T-helper 22 cell (primary cell): ENCODE measurements around the gene METRNL.

Experiments used
- DNase-seq: peaks from one replicate; pipeline ENCODE4 v3.0.0-alpha.2; 2020; ENCODE audit warnings: low read depth

METRNL gene

DNA sequence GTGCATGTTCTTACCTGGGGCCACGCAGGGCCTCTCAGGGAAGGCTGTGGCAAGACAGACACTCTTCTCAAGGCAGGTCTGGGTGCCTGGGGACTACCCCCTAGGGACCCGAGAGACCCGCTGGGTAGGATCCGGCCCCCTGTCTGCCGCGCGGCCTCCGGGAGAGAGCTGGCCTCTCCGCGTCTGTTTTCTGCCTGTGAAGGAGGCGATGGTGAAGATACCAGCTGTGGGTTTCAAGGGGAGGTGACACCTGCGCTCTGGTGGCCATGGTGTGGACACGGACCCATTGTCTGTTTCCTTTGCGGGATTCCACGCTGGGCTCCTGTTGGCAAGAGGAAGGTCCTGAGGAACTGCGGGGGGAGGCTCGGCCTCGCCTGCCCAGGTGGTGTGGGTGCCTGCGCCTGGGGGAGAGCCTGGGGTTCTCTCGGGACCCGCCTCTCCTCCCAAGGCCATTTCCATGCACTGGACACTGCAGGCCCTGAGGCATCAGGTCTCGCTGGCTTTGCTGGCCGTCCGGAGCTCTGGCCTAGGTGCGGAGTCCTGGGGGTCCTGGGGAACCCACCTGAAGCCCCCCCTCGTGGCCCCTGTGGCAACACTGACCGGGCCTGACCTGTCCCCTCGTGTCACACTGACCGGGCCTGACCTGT lies 12.2 kb upstream of the METRNL start:
- DNase-seq = no peak

DNA sequence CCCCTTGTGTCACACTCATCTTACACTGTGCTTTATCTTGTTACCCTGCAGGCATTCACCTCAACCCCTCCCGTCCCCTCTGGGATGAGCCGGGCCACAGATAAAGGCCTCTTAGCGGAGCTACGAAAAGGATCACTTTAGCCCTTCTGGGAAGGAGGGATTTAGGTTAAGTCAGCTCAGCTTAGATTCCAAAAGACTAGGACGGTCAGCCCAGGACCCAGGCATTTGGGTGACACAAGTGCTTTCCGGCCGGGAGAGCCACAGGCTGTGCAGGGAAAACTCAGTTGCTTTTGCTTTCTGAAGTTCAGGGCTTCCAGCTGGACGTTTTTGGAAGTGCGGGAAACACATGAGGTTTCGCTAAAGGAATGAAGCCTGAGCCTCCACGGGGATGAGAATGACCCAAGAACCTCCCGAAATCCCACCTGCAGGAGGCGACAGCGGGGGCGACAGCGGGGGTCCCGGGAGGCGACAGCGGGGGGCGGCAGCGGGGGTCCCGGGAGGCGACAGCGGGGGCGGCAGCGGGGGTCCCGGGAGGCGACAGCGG lies 11.6 kb upstream of the METRNL start:
- DNase-seq = no peak

DNA sequence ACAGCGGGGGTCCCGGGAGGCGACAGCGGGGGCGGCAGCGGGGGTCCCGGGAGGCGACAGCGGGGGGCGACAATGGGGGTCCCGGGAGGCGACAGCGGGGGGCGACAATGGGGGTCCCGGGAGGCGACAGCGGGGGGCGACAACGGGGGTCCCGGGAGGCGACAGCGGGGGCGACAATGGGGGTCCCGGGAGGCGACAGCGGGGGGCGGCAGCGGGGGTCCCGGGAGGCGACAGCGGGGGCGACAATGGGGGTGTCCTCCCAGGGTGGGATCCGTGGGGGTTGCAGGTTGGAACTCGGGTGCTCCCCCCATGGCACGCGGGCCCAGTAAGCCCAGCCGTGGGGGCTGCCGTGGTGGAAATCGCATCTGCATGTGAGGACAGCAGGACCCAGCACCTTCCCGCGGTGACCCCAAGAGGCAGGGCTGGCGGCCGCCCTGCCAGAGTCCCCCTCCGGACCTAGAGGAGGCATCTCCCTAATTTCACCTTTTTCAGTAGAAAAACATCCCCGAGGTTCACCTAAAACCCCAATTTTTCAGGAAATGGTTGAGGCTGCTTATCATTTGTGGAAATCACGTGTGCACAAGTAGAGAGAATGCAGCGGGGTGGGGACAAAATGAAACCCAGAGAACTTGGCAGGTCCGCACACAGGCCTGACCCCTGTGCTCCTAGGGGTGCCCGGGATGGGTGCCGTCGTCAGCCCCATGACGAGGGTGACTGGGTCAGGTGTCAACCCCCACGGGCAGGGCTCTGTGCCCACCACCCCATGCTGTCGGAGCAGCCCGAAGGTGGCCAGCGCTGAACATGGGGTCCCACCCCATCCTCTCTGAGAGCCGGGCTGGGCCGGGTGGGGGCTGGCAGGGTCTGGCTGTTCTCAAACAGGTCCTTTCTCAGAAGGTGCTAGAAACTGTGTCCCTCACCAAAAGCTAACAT lies 10.5 kb upstream of the METRNL start:
- DNase-seq = no peak

DNA sequence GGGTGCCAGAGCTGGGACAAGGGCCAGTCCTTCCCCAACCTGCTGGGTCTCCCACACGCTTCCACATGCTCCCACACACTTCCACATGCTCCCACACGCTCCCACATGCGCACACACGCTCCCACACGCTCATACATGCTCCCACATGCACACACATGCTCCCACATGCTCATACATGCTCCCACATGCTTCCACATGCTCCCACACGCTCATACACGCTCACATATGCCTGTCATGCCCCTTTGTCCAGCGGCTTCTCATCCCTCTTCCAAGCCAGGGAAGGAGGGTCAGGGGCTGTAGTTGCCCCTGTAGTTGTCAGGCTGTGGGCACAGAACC lies 9.9 kb upstream of the METRNL start:
- DNase-seq = no peak

DNA sequence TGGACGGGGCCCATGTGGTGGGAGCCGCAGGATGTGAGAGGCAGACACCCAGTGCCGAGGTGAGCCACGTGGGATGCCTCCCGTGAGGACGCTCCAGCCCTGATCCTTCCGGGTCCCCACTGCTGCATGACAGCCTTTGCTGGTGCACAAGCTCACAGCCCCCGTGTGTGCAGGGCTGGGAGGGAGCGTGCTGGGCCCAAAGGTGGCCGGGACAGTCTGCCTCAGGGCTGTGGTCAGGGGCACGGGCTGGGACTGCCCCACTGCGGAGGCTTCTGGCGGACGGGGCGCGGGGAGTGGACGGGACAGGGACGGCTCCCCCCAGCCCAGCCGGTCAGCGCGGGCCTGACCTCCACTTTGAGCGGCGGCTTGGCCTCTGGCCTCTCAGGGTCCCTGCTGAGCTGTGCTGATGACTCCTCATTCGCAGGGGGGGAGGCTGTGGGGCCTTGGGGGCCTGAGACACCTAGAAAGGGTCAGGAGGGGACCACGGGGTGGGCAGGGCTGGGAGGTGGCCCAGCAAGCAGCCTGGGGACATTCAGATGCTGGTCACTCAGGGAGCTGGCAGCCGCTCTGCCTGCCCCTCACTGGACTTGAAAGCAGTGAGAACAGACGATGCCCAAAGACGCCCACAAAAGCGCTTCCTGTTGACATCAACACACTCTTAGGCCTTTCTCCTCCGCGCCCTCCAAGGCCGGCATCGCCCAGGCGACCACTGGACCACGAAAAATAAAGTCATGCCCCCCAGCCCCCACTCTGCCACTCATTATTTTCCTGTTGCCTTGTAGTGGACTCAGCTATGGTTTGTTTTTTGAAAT lies 9.3 kb upstream of the METRNL start:
- no peak for DNase-seq

DNA sequence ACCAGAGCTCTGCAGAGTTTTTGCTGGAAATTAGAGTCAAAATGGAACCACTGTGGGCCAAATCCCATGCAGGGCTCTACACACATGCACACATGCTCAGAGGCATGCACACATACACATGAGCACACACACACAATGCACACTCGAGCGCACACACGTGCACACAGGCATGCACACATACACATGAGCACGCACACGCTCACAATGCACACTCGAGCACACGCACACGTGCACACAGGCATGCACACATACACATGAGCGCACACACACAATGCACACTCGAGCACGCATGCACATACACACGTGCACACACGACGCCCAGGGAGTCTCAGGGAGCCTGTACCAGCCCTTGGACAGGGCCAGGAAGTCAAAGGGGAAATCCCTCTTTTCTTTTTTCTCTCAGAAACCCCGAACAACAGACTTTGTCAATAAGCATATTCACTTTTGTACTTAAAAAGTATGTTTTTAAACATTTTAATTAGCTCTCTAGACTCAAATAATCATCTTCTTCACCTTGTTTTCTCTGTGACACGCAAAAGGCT lies 8.5 kb upstream of the METRNL start:
- no peak for DNase-seq

DNA sequence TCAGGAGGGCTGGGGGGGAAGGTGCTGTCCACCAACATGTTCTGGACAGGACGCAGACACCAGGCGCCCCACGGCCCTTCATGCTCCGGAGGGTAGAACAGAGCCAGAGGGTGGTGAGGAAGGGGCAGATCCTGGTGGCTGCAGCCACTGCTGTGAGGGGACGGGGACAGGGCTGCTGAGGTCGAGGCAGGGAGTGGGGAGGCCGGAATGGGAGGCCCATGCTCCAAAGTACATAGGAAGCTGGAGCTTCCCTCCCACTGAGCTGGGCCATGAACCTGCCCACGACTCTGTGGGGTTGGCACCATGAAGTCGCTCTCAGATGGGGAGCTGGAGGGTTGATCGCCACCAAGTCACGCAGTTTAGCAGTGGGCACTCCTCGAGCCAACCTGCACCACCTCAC lies 8.0 kb upstream of the METRNL start:
- DNase-seq = no peak

DNA sequence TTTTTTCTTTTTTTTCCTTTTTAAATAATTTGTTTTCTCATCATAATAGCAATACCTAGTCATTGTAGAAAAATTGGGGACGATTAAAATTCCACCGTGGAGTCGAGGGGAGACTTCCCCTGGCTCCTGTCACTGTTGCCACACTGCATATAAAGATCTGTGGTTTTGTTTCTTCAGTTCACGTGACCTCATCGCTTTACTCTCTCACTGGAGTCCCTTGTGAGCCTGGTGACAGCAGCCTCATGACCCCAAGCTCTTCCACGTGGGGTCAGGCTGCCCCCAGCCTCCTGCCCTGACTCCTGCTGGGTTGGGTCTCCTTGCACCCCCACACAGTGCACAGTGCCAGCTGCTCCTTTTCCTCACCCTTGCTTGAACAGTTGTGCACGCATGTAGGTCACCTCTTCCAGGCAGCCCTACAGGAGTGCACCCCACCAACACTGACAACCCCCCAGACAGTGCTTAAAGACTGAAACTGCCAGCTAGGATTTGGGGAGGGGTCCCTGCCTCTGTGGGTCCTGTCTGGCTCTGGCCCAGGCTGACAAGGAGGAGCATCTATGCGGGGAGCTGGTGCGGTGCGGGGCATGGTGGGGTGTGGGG lies 7.3 kb upstream of the METRNL start:
- no peak for DNase-seq

DNA sequence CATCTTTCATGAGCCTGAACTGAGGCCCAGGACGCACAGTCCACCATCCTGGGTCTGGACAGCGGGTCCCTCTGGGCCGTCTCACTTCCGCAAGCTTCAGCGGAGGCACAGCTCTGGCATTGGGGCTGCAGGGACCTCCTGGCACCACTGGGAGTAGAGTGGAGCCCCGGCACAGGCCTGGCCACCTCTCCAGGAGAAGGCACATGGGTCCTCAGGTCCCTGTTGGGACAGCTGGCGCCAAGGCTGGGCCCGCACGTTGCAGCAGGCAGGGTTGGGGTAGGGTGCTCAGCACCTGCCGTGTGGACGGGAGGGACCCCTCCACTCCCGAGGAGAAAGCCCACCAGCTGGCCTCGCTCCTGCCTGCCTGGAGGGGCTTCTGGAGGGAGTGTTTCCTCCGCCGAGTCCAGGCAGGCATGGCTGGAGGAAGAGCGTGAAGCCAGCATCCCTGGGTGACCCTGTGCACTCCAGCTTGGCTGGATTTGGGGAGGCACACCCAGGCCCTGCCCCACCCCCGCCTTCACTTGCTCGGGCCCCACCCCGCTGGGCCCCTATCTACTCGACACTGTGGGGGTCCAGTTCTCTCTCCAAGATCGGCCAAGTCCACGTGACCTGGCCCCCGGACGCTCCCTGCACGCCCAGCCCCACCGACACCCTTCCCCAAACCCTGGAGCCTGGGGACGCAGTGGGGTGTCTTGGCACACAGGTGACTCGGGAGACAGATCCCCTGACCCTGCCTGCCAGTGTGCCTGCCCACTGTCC lies 6.6 kb upstream of the METRNL start:
- DNase-seq = no peak

DNA sequence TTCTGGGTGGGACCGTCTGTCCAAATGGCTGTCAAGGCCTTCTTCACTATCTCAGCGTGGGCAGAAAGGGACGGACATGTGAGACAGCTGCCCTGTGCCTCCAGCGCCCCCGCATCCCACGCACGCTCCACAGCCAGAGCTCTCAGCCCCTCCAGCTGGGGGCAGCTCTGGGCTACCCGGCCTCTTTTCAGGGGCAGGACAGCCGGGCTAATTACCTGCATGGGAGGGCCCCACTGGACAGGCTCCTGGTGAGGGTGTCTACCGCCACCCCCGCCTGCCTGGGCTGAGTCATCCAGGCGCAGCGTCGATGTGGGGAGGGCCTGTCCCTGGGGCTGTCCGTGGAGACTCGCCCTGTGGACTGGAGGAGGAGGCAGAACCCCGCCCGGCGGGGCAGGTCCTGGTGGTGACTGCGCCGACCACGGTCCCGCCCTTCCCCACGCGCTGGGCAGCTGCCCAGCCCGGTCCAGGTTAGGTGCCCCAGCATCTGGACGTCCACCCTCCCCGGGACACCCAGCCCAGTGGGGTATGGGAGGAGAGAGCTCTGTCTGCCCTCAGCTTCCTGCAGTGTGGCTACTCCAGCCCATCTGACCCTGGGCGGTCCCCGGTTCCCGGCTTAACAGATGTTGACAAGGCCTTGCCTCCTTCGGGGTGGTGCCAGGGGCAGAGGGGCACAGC lies 5.9 kb upstream of the METRNL start:
- DNase-seq = no peak

DNA sequence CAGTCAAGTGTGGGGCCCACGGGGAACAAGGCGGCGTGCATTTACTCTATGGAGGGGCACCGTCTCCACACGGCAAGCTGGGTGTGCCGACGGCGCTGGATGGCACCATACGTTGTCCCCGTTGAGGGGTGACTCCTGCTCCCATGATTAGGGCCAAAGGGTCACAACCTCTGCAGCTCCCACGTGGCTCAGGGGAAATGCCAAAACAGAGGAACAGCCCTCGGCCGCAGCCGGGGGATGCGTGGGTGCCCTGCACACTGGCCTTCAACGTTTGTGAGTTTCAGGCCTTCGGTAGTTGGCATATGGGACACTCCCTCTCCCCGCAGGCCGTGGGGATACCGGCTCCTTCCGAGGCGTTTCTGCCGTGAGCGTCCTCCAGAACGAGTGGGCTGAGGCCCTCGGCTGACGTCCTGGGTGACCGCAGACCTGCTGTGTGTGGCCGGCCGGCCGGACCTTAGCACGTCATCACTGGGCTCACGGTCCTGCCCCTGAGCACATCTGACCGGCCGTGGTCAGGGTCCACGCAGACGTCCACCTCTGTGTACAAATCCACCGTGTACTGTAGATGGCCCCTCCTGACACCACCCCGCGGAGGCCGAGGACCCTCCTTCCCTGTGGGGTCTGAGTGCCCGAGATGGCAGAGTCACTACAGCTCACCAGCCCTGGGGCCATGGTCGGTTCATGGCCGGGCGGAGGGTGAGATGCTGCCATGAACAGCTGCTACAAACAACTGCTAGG lies 4.8 kb upstream of the METRNL start:
- DNase-seq = no peak

DNA sequence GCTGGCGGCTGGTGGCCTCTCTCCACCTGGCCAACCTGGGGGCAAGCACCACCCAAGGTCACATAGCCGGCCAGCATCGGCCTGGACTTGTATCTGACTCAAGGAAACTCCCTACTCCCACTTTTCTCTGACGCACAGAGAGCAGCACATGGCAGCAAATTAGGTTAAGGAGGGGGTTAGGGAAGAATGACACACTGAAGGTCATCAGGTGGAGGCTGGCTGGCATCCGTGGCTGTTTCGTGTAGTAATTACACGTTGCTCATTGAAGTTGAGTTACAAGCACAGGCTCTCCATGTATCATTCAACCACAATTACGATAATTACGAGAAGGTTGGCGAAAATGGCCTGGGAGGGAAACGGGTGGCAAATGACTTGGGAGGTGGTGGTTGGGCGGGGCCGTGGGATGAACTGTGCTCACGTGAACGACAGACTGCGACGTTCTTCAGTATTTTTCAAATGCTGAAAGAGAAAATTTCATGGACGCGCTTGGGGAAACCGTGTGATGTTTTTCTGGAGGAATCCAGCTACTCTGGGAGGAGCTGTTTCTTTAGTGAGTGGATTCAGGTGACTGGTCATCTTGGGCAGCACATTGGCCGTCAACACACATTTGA lies 4.0 kb upstream of the METRNL start:
- no peak for DNase-seq

DNA sequence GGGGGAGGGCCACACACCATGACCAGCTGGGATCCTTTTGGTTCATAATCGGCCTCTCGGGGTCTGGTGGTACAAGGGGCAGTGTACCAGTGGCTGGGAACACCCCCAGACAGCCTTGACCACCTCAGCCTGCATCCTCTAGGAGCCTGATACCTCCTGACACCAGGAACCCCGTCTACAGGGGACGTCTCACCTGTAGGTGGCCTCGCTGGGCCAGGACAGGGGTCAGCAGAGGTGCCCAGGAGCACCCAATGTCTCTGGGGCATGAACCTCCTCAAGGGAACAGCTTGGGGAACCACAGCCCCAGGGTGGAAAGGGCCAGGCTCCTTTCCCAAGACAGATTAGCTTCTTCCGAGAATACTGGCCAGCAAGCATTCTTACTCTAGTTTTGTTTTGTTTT lies 2.5 kb upstream of the METRNL start:
- no peak for DNase-seq

DNA sequence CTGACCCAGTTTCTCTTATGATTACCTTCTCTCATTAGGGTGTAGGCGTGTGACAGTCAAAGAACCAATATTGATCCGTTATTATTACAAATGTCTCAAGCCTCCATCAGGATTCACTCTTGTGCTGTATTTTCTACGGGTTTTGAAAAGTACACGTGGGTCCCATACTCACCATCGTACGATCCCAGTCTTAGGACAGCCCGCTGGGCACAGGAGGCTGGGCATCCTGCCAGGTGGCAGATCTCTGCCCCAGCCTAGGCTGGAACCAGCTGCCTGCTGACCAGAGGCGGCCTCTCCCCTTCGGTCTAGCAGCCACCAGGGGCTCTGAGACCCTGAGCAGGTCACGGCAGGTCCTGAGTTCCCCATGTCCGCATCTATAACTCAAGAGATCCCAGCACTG lies 2.0 kb upstream of the METRNL start:
- no peak for DNase-seq

DNA sequence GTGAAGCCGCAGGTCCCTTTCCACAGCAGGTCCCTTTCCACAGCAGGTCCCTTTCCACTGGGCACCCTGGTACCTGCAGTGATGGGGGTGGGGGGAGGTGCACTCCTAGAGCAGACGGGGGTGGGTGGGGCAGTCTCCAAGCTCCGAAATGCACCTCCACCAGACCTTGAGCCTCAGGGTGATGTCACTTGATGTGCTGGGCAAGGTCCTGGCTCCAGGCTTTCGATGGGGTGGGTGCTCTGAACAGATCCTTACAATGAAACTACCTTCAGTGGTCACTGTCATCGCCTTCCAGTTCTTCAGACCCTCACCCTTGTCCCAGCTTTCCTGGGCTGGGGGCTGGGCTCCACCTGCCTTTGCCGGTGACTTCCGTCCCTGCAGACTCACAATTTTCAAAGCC lies 1.5 kb upstream of the METRNL start:
- no peak for DNase-seq

DNA sequence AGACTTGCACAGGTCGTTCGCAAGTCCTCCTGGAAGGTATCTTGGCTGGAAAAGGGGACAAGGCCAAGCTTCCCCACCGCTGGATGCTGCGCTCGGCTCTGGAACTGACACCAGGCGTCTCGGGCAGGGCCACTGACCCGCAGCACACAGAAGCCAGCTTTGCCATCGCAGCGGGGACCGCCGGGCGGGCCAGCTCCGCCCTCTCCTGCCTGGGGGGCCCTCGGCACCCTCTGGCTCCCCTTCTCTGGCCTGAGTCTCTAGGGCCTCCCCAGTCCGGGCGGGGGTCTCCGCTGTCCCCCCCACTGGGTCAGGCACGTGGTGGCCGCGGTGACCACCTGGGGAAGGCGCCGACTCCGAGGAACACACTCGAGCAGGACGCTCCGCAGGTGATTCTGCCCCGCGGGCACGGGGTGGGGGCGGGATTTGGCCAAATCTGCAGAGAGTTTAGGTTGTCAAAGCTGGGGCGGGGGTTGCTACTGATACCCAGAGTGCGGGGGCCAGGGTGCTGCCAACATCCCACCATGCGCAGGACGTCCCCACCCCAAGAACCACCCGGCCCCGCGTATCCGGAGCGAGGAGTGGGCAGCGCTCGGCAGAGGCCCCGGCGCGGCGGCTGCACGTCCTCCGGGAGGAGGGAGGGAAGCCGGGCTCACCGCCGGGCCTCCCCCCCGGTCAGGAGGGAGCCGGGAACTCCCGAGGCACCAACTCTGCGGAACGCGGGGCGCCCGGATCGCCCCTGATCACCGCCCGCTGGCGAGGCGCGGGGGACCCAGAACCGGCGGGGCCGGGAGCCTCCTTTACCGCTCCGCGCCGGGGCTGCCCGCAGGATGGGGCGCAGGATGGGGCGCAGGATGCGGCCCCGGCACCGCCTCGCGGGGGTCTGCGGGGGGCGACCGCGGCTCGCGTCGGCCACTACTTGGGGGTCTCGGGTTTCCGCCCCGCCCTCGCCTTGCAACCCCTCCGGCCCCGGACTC lies 744 bp upstream of the METRNL start:
- DNase-seq = no peak

DNA sequence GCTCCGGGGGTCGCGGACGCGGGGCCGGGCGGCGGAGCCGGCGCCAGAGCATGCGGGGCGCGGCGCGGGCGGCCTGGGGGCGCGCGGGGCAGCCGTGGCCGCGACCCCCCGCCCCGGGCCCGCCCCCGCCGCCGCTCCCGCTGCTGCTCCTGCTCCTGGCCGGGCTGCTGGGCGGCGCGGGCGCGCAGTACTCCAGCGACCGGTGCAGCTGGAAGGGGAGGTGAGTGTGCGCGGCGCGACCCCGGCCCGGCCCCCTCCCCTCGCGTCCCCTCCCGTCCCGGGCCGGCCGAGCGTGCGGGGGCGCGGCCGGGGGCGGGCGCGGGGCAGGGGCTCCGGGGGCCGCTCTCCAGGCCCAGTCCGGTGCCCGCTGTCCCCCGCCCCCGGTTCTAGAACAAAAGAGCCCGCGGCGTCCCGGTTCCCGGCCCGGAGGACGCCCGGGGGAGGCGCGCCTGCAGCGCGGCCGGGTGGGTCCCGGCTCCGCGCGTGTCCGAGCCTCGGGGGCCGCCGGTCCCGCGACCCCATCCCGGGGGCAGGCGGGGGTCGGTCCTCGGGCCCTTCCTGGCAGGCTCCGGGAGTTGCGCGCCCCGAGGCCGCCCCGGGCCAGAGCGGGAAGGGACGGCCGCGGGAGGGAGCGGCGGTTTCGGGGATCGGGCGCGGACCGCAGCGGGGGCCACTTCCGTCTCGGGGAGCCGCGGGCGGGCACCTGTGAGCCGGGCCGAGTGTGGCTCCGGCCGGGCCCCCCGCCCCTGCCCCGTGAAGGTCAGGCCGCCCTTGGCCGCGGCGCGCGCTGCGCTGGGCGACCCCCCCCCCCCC lies 563 bp downstream of the METRNL start:
- DNase-seq = no peak

DNA sequence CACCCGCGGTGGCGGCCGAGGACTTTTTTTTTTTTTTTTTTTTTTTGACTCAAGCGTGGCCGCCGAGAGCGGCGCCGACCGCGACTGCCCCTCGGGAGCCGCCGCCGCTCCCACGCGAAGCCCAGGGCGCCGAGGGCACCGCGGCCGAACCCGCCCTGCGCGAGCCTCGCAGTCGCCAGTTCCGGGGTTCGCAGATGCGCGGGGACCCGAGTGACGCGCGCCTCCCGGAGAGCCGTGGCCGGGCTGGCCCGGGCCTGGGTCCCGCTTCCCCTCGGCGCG lies 1.1 kb downstream of the METRNL start:
- no peak for DNase-seq
